Measurements from ENCODE around the gene TRIM33. TPM values are rescaled to one million over a fixed set of nuclear protein-coding genes. Genes with fewer than 3 reads are reported as not detected.

Gene TRIM33
- total RNA-seq, 2 experiments from 2014 or later = 34.2 to 35.6 TPM

GRCh38 chr1:114467491-114467890 lies 43.5 kb downstream of the TRIM33 start:
- Mint-ChIP-seq H3K27ac (peak overlapping the region; percentile 59), H3K36me3 (ENCODE audit: low read depth) (peaks cover 26% of the 10 kb centered on the region), H3K4me1 (ENCODE audit: low read depth) (peaks cover 48% of the 10 kb centered on the region), H3K9me3 (no peaks in the 10 kb centered on the region), H3K4me3 (no peak overlapping the region), H3K27me3 (no peaks in the 10 kb centered on the region)
- intact Hi-C loops (cut with micrococcal nuclease) = no loop called here
- DNase-seq (no peak), ATAC-seq (peak; percentile 39)
- POLR2A ChIA-PET = interaction anchor here (1.4 to 1.7 kb wide), 2 partner anchors 42 to 43 kb away, joined by 3 read pairs; partner anchors contain the start of gene TRIM33
- CTCF ChIA-PET = interaction anchor here (0.8 to 1.5 kb wide), 3 partner anchors 9 to 14 kb away, joined by 3 to 7 read pairs (median 5); no protein-coding TSS in a partner anchor
- no peak for TF ChIP-seq CTCF (IDR thresholded peaks at IDR 0.05)

- TF ChIP-seq CTCF (IDR thresholded peaks at IDR 0.05) = no peak
- ATAC-seq (no peak), DNase-seq (no peak)
- Mint-ChIP-seq H3K9me3 (no peaks in the 10 kb centered on the region), H3K4me3 (no peak overlapping the region), H3K27me3 (no peaks in the 10 kb centered on the region), H3K36me3 (ENCODE audit: low read depth) (peaks cover 26% of the 10 kb centered on the region), H3K27ac (peak overlapping the region; percentile 9), H3K4me1 (ENCODE audit: low read depth) (peaks cover 47% of the 10 kb centered on the region)
- intact Hi-C loops (cut with micrococcal nuclease) = no loop called here
- ChIA-PET CTCF (interaction anchor here (1.5 kb wide), 1 partner anchor 10 kb away, joined by 5 read pairs; no protein-coding TSS in a partner anchor), POLR2A (interaction anchor here (1.4 to 1.7 kb wide), 2 partner anchors 43 to 44 kb away, joined by 3 read pairs; partner anchors contain the start of gene TRIM33)
These were observed 44.5 kb downstream of the TRIM33 start for GRCh38 chr1:114466334-114467014.

GRCh38 chr1:114462963-114463362 lies 48.0 kb downstream of the TRIM33 start:
- POLR2A ChIA-PET = no interaction called here
- no peaks in the 10 kb centered on the region for H3K27me3 Mint-ChIP-seq
- no peak overlapping the region for H3K27ac Mint-ChIP-seq
- H3K4me3 Mint-ChIP-seq = no peak overlapping the region
- ATAC-seq (no peak), DNase-seq (no peak)
- no peak for TF ChIP-seq CTCF (IDR thresholded peaks at IDR 0.05)
- peaks cover 36% of the 10 kb centered on the region for H3K4me1 Mint-ChIP-seq (ENCODE audit: low read depth)
- H3K9me3 Mint-ChIP-seq = no peaks in the 10 kb centered on the region
- CTCF ChIA-PET = no interaction called here
- H3K36me3 Mint-ChIP-seq (ENCODE audit: low read depth) = peaks cover 35% of the 10 kb centered on the region
- intact Hi-C loops (cut with micrococcal nuclease) = no loop called here

GRCh38 chr1:114462341-114462740 lies 48.7 kb downstream of the TRIM33 start:
- Mint-ChIP-seq H3K4me3 (no peak overlapping the region), H3K27me3 (no peaks in the 10 kb centered on the region), H3K27ac (no peak overlapping the region), H3K9me3 (no peaks in the 10 kb centered on the region), H3K36me3 (ENCODE audit: low read depth) (peaks cover 39% of the 10 kb centered on the region), H3K4me1 (ENCODE audit: low read depth) (peaks cover 29% of the 10 kb centered on the region)
- intact Hi-C loops (cut with micrococcal nuclease) = no loop called here
- no peak for ATAC-seq
- CTCF ChIA-PET = no interaction called here
- POLR2A ChIA-PET = no interaction called here
- TF ChIP-seq CTCF (IDR thresholded peaks at IDR 0.05) = no peak
- no peak for DNase-seq

GRCh38 chr1:114458237-114458777 lies 52.7 kb downstream of the TRIM33 start:
- ATAC-seq = peak; percentile 83
- TF ChIP-seq CTCF (IDR thresholded peaks at IDR 0.05) = no peak
- ChIA-PET CTCF (interaction anchor here (1.9 kb wide), 1 partner anchor 30 kb away, joined by 6 read pairs; no protein-coding TSS in a partner anchor), POLR2A (interaction anchor here (0.8 kb wide), 1 partner anchor 46 kb away, joined by 3 read pairs; no protein-coding TSS in a partner anchor)
- H3K9me3 Mint-ChIP-seq = no peaks in the 10 kb centered on the region
- peak; percentile 19 for DNase-seq
- intact Hi-C loops (cut with micrococcal nuclease) = no loop called here
- peaks cover 17% of the 10 kb centered on the region for H3K4me1 Mint-ChIP-seq (ENCODE audit: low read depth)
- no peaks in the 10 kb centered on the region for H3K27me3 Mint-ChIP-seq
- H3K36me3 Mint-ChIP-seq (ENCODE audit: low read depth) = peaks cover 54% of the 10 kb centered on the region
- H3K27ac Mint-ChIP-seq = peak overlapping the region; percentile 36
- no peak overlapping the region for H3K4me3 Mint-ChIP-seq

All from activated CD8-positive, alpha-beta T cell treated with anti-CD3 and anti-CD28 coated beads for 36 hours (primary cell).